Measurements from ENCODE around the gene SLBP.
"Not testable (repeated sequence)": the region's sequence is repeated elsewhere in the genome, so short reads cannot be mapped to it uniquely, and the experiment has no call there.

The SLBP gene

DNA sequence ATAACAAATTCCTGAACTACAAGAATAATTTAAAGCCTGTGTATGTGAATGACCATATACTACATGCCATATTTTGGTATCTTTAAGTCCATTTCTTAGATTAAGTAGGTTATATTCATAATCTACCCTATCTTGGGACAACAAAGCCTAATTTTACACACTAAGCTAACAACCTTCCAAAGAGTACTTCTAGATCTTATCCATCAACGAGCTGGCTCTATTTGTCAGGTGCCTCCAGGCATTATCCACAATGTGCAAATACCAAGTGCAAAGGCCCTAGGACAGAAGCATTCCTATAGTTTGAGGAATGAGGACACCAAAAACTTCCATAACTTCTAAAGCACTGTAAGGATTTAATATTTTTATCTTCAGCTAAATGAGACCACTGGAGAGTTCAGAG lies 3.5 kb downstream of the SLBP start:
- DNase-seq: no peak

DNA sequence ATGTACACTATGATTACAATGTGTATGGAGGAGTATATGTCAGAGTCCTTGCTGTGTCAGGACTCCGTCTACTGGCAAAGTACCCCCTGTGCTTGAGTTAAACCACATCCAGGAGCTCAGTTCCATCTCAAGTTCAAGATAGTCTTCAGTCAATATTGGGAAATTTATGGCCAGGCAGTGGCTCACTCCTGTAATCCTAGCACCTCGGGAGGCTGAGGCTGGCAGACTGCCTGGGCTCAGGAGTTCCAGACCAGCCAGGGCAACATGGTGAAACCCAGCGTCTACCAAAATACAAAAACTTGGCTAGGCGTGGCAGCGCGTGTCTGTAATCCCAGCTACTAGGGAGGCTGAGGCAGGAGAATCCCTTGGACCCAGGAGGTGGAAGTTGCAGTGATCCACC lies 5.8 kb downstream of the SLBP start:
- no peak for DNase-seq

DNA sequence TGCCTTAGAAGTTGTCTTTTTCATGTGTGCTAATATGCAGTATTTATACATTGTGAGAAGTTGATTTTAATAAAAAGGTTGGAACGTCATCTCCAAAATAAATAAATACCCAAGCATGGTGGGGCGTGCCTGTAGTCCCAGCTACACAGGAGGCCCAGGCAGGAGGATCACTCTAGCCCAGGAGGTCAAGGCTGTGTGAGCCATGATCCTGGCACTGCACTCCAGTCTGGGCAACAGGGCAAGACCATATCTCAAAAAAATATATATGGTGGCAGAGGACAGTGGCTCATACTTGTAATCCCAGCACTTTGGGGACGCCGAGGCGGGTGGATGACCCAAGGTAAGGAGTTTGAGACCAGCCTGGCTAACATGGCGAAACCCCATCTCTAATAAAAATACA lies 6.4 kb downstream of the SLBP start:
- DNase-seq: no peak

DNA sequence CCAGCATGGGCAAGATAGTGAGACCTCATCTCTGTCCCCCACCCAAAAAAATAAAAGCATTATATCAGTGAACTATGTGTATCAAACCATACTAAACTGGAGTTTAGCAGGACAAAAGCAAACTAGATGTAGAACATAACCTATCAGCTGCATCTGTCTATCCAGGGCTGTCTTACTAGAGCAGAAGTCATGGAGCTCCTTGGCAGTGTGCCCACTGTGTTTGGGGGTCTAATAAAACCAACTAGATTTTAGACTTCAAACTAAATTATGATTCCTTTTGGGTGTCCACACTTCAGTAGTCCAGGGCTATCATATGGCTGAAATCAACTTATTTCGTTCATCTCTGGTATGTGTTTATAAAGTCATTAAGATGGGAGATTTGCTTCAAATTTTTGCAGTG lies 8.3 kb downstream of the SLBP start:
- DNase-seq: no peak

DNA sequence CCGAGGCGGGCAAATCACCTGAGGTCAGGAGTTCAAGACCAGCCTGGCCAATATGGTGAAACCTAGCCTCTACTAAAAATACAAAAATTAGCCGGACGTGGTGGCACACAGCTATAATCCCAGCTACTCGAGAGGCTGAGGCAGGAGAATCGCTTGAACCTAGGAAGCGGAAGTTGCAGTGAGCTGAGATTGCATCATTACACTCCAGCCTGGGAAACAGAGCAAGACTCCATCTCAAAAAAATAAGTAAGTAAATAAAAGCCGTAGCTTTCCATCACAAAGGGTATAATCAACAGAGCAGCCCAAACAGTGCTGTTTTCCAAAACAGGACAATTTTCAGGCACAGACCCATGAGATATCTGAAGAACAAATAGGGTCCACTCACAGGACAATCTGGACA lies 10.4 kb downstream of the SLBP start:
- DNase-seq: not testable (repeated sequence)

DNA sequence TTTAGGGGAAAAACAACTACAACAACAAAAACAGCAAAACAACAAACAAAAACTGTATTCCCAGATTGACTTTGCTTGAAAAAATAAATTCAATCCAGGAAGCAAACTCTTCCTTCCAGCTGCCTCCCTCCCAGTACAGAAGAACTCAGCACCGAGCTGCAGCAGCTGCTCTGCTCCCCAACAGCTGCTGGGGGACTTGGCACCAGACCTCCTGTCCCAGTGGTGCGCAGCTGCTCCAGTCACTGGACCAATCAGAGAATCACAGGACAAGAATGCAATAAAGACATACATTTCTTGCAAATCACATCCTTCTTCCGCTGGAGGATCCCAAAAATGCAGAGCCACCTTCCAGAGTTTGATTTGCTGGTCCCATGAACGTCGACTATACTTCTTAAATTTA lies 16.2 kb downstream of the SLBP start:
- peak; percentile 8 for DNase-seq

DNA sequence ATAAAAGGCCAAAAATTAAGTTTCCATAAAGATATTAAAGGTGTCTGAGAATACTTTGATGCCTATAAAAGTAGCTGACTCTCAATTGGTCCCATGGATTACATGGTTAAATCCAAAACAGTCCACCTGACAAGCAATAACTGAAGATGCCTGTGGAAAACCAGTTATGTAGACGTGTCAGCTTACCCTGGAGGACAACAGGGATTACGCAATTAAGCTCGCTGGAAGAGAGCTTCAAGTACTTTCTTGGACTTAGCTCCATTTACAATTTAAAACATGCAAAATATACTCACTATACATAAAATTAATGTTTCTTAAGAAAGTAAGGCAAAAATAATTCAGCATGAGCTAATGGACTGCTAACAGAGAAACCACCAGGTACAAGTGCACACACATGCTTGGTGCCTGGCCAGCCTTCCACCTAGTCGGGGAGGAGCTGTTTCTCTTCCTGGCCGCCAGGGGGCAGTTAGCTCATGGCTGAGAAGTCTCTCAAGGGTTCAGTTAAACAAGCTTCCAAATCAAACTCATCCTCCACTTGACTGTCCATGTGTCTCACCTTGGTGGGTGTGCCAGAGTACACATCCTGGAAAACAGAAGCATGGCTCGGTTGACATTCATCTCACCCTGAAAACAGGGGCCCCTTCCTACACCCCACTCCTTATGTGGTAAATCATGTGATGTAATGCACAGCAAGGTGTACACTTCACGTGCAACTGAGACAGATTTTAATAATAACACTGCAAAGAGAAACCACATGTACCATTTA lies 18.8 kb downstream of the SLBP start:
- peak; percentile 57 for DNase-seq

DNA sequence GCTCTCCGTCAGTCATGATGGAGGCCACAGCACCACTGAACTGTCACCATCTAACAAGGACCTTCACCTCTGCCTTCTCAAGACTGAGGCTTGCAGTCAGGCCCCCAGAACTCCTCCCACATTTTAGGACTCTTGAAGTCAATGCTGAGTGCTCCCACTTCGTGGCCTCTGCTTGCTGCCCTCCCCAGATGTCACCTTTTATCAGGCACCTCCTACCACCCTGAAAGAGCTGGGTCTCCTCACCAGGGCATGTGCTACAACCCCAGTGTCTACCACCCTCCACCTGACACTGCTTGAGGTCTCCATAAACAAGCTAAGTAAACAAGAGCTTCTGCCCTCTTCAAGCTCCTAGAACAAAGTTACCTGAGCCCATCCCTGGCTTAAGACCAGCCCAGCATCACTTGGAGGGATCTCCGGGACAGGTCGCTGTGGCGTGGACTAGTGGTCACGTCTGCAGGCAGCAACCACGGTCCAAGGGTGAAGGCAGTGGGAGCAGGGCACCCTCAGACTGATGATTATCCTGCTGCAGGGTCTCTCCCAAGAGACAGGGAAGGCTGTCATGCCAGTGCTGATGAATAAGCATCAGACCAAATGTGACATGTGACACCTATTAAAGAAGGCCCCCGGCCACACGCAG lies 20.3 kb downstream of the SLBP start:
- no peak for DNase-seq

DNA sequence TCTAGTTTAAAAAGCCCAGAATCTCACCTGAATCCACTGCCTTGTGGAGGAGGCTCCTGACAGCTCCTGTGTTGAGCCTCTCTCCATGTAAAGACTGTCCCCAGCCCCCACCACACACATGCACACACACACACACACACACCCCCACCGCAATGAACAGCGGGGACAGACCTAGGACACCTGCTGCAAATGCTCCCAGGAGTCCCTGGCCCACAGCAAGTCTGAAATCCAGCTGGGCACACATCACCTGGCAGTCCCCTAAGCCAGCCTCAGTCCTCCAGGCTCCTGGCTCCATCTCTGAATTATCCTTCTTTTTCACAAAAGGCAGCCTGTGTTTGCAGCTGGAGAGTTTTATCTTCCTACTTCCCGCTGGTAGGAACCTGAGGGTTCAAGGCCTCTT lies 21.4 kb downstream of the SLBP start:
- no peak for DNase-seq

DNA sequence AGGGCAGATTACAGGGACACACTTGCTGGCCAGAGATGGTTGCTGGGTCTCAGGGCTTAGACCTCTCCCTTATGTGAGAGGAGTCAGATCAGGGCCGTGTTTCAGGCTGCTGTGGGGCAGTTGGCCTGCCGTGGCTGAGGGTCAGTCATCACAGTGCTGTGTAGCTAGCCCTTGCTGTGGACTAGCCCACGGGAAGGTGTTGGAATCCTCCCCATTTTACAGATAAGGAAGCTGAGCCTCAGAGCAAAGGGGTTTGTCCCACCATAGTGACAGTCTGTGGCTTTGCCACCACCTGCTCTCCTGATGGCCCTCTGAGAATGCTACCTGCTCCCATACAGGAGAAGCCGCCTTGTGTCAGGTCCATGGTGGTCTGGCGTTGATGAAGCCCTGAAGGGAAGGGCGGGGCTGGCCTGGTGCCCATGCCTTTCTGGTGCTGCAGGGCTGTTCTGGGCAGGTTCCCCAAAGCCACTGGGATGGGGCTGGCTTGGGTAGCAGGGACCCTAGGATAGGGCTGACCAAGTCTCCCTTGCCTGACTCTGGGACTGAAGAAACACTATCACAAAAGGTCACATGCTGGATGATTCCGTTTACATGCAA lies 25.6 kb downstream of the SLBP start:
- no peak for DNase-seq

DNA sequence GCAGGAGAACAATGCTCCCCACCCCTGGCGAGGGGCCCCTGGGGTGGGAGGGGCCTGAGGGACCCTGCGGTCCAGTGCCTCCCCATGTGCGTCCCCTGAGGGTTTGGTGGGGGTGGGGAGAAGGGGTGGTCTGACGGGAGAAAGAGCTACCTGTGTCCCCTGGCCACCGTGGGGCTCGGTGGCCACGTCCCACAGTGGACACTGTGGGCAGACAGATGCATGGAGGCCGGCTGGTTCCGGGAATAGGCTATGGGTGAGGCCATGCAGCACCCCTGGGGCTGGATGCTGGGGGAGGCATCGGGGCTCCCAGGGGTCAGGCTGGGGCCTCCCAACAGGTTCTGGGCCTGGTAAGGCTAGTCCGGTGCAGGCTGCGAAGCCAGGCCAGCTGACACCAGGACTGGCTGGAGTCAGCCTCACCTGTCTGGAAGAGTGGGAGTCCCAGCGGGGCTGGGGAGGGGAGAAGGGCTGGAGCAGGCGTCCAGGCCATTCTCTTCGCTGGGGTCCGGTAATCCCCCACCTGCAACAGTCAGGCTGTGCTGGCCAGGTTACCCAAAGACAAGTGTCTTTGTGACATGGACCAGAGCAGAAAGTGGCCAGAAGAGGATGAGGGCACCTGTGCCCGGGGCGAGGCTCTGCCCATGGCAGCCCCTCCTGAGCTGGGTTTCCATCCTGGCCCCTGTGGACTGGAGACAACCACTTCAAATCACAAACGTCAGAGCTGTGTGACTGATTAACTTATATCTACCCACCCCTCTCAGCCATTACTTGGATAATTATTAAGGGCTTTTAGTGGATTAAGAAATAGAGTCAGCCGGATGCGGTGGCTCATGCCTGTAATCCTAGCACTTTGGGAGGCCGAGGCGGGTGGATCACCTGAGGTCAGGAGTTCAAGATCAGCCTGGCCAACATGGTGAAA lies 26.6 kb downstream of the SLBP start:
- no peak for DNase-seq

DNA sequence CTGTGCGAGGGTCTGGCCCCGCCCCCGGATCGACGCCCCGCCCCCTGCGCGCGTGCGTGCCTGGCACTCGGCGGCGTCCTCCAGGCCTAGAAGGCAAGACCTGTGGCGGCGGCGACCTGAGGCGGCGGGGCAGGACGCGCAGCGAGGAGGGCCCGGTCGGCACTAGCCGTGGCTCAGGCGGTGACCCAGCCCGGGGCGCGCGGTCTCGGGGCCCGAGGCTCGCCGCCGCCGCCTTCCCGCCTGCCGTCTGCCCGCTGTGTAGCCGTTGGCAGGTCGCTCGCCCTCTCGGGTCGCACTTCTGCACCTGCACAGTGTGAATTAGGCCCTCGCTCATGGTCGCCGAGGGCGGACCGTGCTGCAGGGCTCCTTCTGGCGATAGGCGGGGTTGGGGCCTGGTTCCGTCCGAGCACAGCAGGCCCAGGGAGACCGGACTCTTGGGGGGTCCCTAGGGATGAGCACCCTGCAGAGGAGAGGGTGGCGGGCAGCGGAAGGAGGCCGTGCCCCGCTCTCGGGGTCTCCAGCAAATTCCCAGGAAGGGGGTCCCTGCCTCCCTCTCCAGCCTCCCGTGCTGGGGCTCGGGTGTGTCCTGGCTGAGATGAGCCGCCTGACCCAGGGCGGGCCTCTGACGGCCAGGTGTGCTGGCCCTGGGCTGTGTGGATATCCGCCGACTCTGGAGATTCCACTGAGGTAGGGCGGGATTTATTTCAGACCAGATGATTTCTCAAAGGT lies 27.4 kb downstream of the SLBP start:
- no peak for DNase-seq

DNA sequence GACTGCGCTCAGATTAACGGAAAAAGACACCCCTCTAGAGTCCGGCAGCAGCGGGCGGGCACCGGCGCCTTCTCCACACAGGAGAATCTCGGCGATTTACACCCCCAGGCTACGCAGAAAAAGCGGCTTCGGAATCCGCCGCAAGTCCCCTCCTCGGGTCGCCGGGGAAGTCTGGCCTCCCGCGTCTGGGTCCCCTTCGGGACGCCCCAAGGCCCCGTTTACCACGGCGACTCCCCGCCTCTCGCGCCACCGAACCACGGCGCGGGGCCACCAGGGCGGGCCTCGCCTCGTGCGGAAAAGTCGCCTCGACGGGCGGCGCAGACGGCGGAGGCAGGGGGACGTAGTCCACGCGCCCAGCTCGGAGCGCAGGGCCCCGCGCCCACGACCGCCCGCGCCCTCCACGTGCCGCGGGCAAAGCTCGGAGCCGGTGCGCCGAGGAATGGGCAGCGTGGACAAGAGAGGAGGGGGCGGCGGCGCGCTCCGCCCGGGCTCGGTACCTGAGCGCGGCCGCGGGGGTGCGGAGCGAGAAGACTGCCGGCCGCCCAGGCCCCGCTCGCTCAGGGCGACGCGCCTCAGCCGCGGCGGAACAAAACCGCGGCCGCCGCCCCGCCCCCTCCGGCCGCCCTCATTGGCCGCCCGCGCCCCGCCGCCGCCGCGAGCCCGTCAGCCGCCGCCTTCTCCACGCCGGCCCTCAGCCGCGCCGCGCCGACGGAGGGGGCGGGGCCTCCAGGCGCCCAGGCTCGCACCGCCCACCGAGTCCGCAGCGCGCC lies 28.2 kb downstream of the SLBP start, which contains the start of gene FAM53A:
FAM53A (minus strand) TSS at position 578 of the 770 bp plus-strand sequence. CDS start 15,572 bp downstream, outside the sequence.
- DNase-seq: peak; percentile 82

DNA sequence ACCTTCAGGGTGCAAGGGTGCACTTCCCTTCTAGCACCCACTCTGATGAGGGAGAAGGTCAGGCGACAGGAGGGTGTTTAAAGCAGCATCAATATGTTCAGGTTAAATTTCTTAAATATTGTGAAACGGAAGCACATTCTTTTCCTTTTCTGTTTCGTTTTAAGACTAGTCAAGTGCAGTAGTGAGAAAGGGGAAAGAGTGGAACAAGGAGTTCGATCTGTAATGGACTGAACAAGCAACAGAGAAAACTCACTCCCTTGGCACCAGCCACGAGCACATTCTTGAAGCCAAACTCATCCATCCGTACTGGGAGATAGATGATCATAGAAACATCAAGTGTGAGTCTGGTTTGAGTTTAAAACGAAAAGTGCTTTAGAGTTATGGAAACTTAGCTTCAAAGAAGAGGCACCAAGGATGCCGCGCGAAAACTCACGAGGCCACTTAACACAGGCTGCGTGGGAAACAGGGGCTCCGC lies 28.8 kb downstream of the SLBP start:
- DNase-seq: no peak

DNA sequence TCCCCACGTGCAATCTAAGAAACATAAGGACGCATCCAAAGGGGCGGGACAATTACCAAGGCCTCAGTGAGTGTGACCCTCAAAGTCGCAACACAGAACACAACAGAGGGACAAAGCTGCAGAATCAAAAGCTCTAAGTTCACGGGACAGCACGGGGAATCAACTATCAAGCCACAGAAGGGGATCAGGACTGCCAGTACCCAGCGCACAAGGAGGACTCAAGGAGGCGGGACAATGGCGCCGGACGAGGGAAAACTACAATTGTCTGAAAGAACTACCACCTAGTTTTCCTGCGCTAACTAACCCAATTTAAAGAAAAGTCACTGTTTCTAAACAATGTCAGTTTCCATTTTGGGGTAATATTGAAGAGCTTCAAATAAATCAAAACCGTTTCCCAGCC lies 29.3 kb downstream of the SLBP start:
- no peak for DNase-seq

DNA sequence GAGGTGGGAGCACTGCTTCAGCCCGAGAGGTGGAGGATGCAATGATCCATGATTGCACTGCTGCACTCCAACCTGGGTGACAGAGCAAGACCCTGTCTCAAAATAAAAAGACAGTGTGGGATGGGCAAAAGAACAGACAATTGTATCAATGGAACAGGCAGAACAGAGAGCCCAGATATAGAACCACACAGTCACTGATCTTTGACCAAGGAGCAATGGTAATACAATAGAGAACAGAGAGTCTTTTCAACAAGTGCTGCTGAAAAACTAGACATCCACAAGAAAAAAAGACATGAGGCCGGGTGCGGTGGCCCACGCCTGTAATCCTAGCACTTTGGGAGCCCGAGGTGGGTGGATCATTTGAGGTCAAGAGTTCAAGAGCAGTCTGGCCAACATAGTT lies 33.9 kb downstream of the SLBP start:
- no peak for DNase-seq

DNA sequence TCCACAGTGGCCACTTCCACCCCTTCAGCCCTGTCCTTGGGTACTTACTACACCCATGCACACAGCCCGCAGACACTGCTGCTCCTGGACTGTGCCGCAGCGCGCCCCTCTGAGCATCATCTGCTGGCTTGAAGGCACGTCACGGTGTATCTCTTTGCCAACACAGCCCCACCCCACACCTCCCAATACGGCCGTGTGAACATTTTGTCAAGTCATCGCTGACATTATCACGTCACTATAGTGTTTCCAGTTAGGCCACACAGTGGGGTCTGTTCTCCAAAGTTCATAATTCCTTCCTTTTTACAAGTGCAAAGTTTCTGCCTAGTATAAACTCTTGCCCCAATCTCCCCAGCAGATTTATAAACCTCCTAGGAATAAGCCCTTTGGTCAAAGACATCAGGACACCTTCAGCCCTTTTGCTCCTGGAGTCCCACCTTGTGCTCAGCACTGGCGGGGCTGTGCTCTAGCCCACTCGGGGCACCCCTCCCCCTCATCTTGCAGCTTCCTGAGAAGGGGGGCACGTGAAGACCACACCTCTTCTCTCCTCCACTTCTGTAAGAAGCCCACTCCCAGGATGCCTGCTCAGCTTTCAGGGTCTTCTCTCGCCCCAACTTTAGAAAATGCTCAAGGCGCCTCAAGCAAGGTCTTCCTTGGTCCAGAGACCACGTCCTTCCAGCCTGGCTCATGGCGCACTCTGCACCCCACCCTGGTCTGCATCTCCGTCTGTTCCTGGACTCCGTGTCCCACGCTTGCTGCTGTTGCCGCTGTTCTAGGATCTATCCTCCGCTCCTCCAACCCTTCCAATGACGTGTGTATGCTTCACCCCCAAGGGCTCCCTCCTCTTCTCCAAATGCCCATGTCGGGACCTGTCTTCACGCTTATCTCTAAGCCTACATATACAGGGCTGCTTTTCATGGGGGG lies 35.3 kb downstream of the SLBP start:
- no peak for DNase-seq

DNA sequence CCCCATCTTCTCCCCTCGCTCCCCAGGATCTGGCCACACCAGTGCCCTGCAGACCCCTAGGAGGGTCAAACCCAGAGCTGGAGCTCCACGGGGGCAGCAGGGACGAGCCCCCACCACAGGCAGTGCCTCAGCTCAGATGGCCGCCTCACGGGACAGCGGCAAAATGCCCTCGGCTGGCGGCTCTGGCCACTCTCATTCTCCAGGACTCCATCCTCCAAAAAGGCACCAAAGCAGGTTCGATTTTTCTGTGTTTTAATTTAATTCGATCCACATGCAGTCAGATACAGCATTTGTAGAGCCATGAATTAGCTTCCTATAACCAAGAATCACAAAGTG lies 36.3 kb downstream of the SLBP start:
- no peak for DNase-seq

DNA sequence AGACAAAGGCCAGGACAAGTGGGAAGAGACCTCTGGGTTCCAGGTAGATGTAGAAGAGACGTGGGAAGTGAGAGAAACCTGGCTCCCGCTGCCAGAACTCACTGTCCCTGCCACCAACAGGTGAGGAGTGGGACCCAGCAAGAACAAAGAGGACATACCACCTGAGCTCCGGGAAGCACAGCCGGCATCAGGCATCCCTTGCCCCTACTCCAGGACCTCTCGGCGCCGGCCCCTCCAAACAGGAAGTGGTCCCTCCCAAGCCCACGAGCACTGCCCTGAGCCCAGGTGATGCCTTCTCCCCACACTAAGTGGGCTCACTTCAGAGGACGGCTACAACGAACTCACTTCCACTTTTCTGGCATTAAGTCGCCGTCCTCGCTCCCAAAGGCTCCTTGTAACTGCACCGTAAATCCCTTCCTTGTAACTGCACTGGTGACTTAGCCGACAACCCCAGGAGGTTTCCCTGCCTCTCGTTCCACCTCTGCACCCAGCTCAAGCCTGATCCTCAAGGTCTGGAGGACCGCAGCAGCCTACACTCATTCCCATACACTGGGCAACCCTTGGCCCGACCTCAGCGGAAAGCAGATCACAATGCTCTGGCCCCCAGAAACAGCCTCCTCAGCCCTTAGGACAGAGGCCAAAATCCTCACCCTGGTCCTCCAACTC lies 36.9 kb downstream of the SLBP start:
- DNase-seq: no peak

DNA sequence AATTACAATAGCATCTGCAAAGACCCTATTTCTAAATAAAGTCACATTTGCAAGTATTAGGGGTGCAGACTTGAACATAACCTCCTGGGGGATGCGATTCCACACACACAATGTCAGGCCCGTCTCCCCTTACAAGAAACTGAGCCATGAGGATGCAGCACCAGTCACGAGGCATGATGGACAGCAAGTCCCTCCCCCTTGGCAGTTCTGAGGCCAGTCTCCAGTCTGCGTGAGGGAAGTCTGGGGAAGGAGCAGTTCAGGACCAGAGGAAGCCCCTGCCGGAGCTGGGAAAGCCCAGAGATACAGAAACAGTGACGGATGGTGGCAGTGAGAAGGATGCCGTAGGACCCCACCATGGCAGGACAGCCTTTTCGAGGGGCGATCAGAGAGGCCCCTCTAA lies 37.4 kb downstream of the SLBP start:
- DNase-seq: peak; percentile 44

All from midbrain (tissue), 1 donor.